Measurements from ENCODE around the gene THSD7B.
"Not testable (repeated sequence)": the region's sequence is repeated elsewhere in the genome, so short reads cannot be mapped to it uniquely, and the experiment has no call there.

The THSD7B gene

DNA sequence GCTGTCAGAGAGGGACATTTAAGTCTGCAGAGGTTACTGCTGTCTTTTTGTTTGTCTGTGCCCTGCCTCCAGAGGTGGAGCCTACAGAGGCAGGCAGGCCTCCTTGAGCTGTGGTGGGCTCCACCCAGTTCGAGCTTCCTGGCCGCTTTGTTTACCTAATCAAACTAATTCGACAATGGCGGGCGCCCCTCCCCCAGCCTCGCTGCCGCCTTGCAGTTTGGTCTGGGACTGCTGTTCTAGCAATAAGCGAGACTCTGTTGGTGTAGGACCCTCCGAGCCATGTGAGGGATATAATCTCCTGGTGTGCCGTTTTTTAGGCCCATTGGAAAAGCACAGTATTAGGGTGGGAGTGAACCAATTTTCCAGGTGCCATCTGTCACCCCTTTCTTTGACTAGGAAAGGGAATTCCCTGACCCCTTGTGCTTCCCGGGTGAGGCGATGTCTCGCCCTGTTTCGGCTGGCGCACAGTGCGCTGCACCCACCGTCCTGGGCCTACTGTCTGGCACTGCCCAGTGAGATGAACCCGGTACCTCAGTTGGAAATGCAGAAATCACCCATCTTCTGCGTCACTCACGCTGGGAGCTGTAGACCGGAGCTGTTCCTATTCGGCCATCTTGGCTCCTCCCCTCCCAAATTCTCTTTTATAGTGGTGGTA is 310.9 kb downstream of the THSD7B start:
- not testable (repeated sequence) for H3K79me2 ChIP-seq (ENCODE audit: control insufficient read depth, insufficient read depth, low read length, poor library complexity); H3K4me3 ChIP-seq (ENCODE audit: low read depth, low read length); H2AK5ac ChIP-seq (ENCODE audit: low read length); H3K18ac ChIP-seq (ENCODE audit: low read length); H2AFZ ChIP-seq (ENCODE audit: insufficient read depth, low read length, poor library complexity); DNase-seq; H3K9me3 ChIP-seq (ENCODE audit: insufficient read depth, low read depth, low read length); H2BK12ac ChIP-seq (ENCODE audit: low read length); H3K9ac ChIP-seq (ENCODE audit: low read length); H3K4me2 ChIP-seq (ENCODE audit: low read length); H2BK120ac ChIP-seq (ENCODE audit: insufficient read depth, low read length, poor library complexity); H4K12ac ChIP-seq (ENCODE audit: low read depth, low read length); H3K27me3 ChIP-seq (ENCODE audit: insufficient read depth, low read length); H3K14ac ChIP-seq (ENCODE audit: low read length); H3K36me3 ChIP-seq (ENCODE audit: control insufficient read depth in 1 of 2, insufficient read depth in 2 of 2, low read length in 2 of 2); H3K4me1 ChIP-seq (ENCODE audit: control insufficient read depth in 1 of 2, insufficient read depth in 2 of 2, low read length in 2 of 2); H3K79me1 ChIP-seq (ENCODE audit: low read length); H4K91ac ChIP-seq (ENCODE audit: low read depth, low read length); H4K8ac ChIP-seq (ENCODE audit: low read depth, low read length); H3K27ac ChIP-seq (ENCODE audit: low read depth, low read length); H2BK5ac ChIP-seq (ENCODE audit: low read depth, low read length, poor library complexity); H3K4ac ChIP-seq (ENCODE audit: low read depth, low read length); H3K23ac ChIP-seq (ENCODE audit: low read length)
- WGBS (ENCODE audit: extremely low coverage, insufficient coverage, insufficient read length): no CpG with 5 or more reads among the region's 22 CpGs

DNA sequence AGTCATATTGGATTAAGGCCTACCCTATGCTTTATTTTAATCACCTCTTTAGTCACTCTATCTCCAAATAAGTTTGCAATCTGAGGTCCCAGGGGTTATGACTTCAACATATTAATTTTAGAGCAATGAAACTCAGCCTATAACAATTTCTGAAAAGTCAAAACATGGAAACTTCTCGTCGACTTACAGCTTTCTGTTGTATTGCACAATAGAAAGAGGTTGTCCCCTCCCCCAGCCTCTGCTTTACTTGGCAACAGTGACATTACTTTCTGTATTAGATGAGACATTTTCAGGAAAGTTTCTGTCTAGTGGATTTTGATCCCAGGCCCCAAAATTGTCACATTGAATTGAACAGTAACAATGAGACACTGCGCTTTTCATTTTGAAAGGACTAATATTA is 326.4 kb downstream of the THSD7B start:
- Histone ChIP-seq H4K91ac (ENCODE audit: low read depth, low read length) (no peak overlapping the region), H2BK120ac (ENCODE audit: insufficient read depth, low read length, poor library complexity) (no peak overlapping the region), H3K27ac (ENCODE audit: low read depth, low read length) (no peak overlapping the region), H3K27me3 (ENCODE audit: insufficient read depth, low read length) (no peaks in the 10 kb centered on the region), H3K23ac (ENCODE audit: low read length) (no peak overlapping the region), H2AFZ (ENCODE audit: insufficient read depth, low read length, poor library complexity) (no peak overlapping the region), H3K79me1 (ENCODE audit: low read length) (no peaks in the 10 kb centered on the region), H2BK12ac (ENCODE audit: low read length) (no peak overlapping the region), H2AK5ac (ENCODE audit: low read length) (no peak overlapping the region), H4K12ac (ENCODE audit: low read depth, low read length) (no peak overlapping the region), H3K9ac (ENCODE audit: low read length) (no peak overlapping the region), H3K18ac (ENCODE audit: low read length) (no peak overlapping the region), H3K4me1 (ENCODE audit: control insufficient read depth in 1 of 2, insufficient read depth in 2 of 2, low read length in 2 of 2) (no peaks in the 10 kb centered on the region), H3K79me2 (ENCODE audit: control insufficient read depth, insufficient read depth, low read length, poor library complexity) (no peaks in the 10 kb centered on the region), H3K9me3 (ENCODE audit: insufficient read depth, low read depth, low read length) (no peaks in the 10 kb centered on the region), H3K14ac (ENCODE audit: low read length) (no peak overlapping the region), H4K8ac (ENCODE audit: low read depth, low read length) (no peak overlapping the region), H3K36me3 (ENCODE audit: control insufficient read depth in 1 of 2, insufficient read depth in 2 of 2, low read length in 2 of 2) (no peaks in the 10 kb centered on the region), H3K4ac (ENCODE audit: low read depth, low read length) (no peak overlapping the region), H2BK5ac (ENCODE audit: low read depth, low read length, poor library complexity) (no peak overlapping the region), H3K4me2 (ENCODE audit: low read length) (no peak overlapping the region), H3K4me3 (ENCODE audit: low read depth, low read length) (no peak overlapping the region)
- WGBS (ENCODE audit: extremely low coverage, insufficient coverage, insufficient read length): no CpG with 5 or more reads among the region's 3 CpGs
- DNase-seq: no peak

DNA sequence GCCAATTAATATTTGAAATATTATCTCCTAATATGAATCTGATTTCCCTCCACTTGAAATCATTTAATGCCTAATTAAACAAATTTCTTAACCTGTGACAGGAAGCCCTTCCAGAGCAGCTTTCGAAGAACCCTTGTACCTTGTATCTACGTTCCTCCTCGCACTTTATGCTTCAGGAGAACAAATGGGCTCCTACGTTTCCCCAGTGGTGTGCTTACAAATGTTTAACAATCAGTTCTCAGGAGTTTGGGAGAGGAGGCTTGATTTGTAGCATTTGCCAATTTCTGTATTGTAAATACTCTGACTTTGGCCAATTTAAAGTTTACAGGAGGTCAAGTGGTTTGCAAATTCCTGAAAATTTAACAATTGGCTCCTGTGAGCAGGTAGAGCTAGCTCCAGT is 327.8 kb downstream of the THSD7B start:
- Histone ChIP-seq H2BK12ac (ENCODE audit: low read length) (no peak overlapping the region), H3K23ac (ENCODE audit: low read length) (no peak overlapping the region), H2BK5ac (ENCODE audit: low read depth, low read length, poor library complexity) (no peak overlapping the region), H4K12ac (ENCODE audit: low read depth, low read length) (no peak overlapping the region), H3K27me3 (ENCODE audit: insufficient read depth, low read length) (no peaks in the 10 kb centered on the region), H3K18ac (ENCODE audit: low read length) (no peak overlapping the region), H4K8ac (ENCODE audit: low read depth, low read length) (no peak overlapping the region), H3K4me2 (ENCODE audit: low read length) (no peak overlapping the region), H2AK5ac (ENCODE audit: low read length) (no peak overlapping the region), H3K9me3 (ENCODE audit: insufficient read depth, low read depth, low read length) (no peaks in the 10 kb centered on the region), H3K9ac (ENCODE audit: low read length) (no peak overlapping the region), H3K36me3 (ENCODE audit: control insufficient read depth in 1 of 2, insufficient read depth in 2 of 2, low read length in 2 of 2) (no peaks in the 10 kb centered on the region), H3K4me1 (ENCODE audit: control insufficient read depth in 1 of 2, insufficient read depth in 2 of 2, low read length in 2 of 2) (no peaks in the 10 kb centered on the region), H2BK120ac (ENCODE audit: insufficient read depth, low read length, poor library complexity) (no peak overlapping the region), H3K79me1 (ENCODE audit: low read length) (no peaks in the 10 kb centered on the region), H2AFZ (ENCODE audit: insufficient read depth, low read length, poor library complexity) (no peak overlapping the region), H3K14ac (ENCODE audit: low read length) (no peak overlapping the region), H3K4me3 (ENCODE audit: low read depth, low read length) (no peak overlapping the region), H3K27ac (ENCODE audit: low read depth, low read length) (no peak overlapping the region), H3K79me2 (ENCODE audit: control insufficient read depth, insufficient read depth, low read length, poor library complexity) (no peaks in the 10 kb centered on the region), H3K4ac (ENCODE audit: low read depth, low read length) (no peak overlapping the region), H4K91ac (ENCODE audit: low read depth, low read length) (no peak overlapping the region)
- DNase-seq: no peak
- no CpG with 5 or more reads among the region's 4 CpGs for WGBS (ENCODE audit: extremely low coverage, insufficient coverage, insufficient read length)

DNA sequence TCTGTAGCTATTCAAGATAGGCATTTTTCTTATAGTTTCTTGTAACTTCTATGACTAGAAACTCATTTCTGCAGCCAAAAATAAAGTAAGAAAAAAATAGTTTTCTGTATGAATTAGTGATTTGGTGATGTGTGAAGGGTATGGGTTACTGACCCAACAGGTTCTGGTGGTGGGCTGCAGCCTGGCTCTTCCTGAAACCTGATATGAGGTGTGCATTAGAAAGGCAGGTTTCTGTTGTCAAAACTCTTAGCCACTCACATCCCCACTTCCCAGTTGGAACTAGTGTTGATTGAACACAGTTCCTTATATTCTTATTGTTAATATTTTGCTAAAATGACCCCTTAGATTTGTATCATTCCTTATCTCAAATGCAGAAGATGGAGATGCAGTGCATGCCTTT is 330.8 kb downstream of the THSD7B start:
- Histone ChIP-seq H4K8ac (ENCODE audit: low read depth, low read length) (no peak overlapping the region), H3K23ac (ENCODE audit: low read length) (no peak overlapping the region), H2BK5ac (ENCODE audit: low read depth, low read length, poor library complexity) (no peak overlapping the region), H3K79me2 (ENCODE audit: control insufficient read depth, insufficient read depth, low read length, poor library complexity) (no peaks in the 10 kb centered on the region), H2BK12ac (ENCODE audit: low read length) (no peak overlapping the region), H3K4me1 (ENCODE audit: control insufficient read depth in 1 of 2, insufficient read depth in 2 of 2, low read length in 2 of 2) (no peaks in the 10 kb centered on the region), H3K9ac (ENCODE audit: low read length) (no peak overlapping the region), H3K9me3 (ENCODE audit: insufficient read depth, low read depth, low read length) (no peaks in the 10 kb centered on the region), H3K4me3 (ENCODE audit: low read depth, low read length) (no peak overlapping the region), H4K12ac (ENCODE audit: low read depth, low read length) (no peak overlapping the region), H2BK120ac (ENCODE audit: insufficient read depth, low read length, poor library complexity) (no peak overlapping the region), H3K79me1 (ENCODE audit: low read length) (no peaks in the 10 kb centered on the region), H2AFZ (ENCODE audit: insufficient read depth, low read length, poor library complexity) (no peak overlapping the region), H3K18ac (ENCODE audit: low read length) (no peak overlapping the region), H2AK5ac (ENCODE audit: low read length) (no peak overlapping the region), H3K4ac (ENCODE audit: low read depth, low read length) (no peak overlapping the region), H3K4me2 (ENCODE audit: low read length) (no peak overlapping the region), H3K36me3 (ENCODE audit: control insufficient read depth in 1 of 2, insufficient read depth in 2 of 2, low read length in 2 of 2) (no peaks in the 10 kb centered on the region), H4K91ac (ENCODE audit: low read depth, low read length) (no peak overlapping the region), H3K27ac (ENCODE audit: low read depth, low read length) (no peak overlapping the region), H3K14ac (ENCODE audit: low read length) (no peak overlapping the region), H3K27me3 (ENCODE audit: insufficient read depth, low read length) (no peaks in the 10 kb centered on the region)
- DNase-seq: no peak

All from trophoblast cell (in vitro differentiated cells and primary cell).